WI38 (cell line): ENCODE measurements around the gene ACVRL1.

Experiments
- H3K4me3 ChIP-seq: 2 replicates; pipeline ENCODE4 v1.5.1; 2011; ENCODE audit warnings: low read depth, mild to moderate bottlenecking, control low read depth, low read length
- TF ChIP-seq, protein P1 (sequence below): IDR thresholded peaks from 2 replicates; pipeline ENCODE4 v1.5.1; 2012; ENCODE audit warnings: low read depth, mild to moderate bottlenecking, control low read depth, low read length

The ACVRL1 gene

GRCh38 chr12:51887476-51888315 is 19.6 kb upstream of the ACVRL1 start, which contains the start of gene ANKRD33:
Gene ANKRD33 (plus strand): TSS chr12:51888103. CDS start chr12:51888187, 84 bp downstream.
- no peak within 1 kb of the TSS for H3K4me3 ChIP-seq
- TF ChIP-seq, protein P1, sequence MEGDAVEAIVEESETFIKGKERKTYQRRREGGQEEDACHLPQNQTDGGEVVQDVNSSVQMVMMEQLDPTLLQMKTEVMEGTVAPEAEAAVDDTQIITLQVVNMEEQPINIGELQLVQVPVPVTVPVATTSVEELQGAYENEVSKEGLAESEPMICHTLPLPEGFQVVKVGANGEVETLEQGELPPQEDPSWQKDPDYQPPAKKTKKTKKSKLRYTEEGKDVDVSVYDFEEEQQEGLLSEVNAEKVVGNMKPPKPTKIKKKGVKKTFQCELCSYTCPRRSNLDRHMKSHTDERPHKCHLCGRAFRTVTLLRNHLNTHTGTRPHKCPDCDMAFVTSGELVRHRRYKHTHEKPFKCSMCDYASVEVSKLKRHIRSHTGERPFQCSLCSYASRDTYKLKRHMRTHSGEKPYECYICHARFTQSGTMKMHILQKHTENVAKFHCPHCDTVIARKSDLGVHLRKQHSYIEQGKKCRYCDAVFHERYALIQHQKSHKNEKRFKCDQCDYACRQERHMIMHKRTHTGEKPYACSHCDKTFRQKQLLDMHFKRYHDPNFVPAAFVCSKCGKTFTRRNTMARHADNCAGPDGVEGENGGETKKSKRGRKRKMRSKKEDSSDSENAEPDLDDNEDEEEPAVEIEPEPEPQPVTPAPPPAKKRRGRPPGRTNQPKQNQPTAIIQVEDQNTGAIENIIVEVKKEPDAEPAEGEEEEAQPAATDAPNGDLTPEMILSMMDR, result no peak

- TF ChIP-seq, protein P1, result no peak
- H3K4me3 ChIP-seq, result no peak overlapping the region
Observed at GRCh38 chr12:51888316-51889215, 18.7 kb upstream of the ACVRL1 start.

- TF ChIP-seq, protein P1, result peak; percentile 19
Observed at GRCh38 chr12:51889216-51890132, 17.8 kb upstream of the ACVRL1 start.

DNA sequence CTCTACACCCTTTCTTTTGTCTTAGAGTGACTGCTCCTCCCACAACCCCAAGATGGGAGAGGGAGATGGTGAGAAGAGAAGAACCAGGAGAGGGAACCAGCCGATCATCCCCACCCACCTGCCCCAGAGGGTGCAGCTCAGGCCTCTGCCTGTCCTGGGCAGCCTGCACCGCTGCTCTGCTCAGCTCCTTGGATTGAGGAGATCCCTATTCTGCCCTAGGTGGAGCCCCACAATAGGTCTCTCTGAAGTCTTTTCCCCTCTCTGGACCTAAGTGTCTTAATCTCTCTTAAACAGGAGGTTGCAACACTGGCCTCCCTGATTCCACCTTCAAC is 17.2 kb upstream of the ACVRL1 start:
- H3K4me3 ChIP-seq, result no peak overlapping the region
- TF ChIP-seq, protein P1, result no peak

More at GRCh38 chr12:51889216-51890132, 17.8 kb upstream of the ACVRL1 start:
- H3K4me3 ChIP-seq, result no peak overlapping the region

- no peak overlapping the region for H3K4me3 ChIP-seq
- TF ChIP-seq, protein P1, result no peak
Observed at GRCh38 chr12:51890511-51891171, 16.7 kb upstream of the ACVRL1 start.

DNA sequence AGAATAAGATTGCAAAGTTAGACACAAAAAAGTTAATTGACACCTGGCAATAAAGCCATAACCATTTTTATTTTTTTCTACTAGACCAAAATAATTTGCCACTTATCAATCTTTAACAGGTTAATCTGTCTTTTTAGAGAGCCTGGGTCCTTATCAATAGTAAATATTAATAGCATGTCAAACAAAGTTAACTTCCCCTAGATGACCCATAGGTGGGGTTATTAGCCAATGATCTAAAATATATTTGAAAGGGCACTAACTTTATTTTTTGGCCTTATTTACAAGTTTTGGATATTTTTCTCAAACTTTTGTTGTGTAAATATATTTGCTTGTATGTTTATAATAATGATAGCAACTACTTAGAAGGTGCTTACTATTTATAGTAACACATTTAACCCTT is 15.5 kb upstream of the ACVRL1 start:
- TF ChIP-seq, protein P1, result no peak

More for the DNA sequence above, 15.5 kb upstream of the ACVRL1 start:
- no peak overlapping the region for H3K4me3 ChIP-seq
